Measurements from ENCODE around the gene LARGE2.

Gene LARGE2

DNA sequence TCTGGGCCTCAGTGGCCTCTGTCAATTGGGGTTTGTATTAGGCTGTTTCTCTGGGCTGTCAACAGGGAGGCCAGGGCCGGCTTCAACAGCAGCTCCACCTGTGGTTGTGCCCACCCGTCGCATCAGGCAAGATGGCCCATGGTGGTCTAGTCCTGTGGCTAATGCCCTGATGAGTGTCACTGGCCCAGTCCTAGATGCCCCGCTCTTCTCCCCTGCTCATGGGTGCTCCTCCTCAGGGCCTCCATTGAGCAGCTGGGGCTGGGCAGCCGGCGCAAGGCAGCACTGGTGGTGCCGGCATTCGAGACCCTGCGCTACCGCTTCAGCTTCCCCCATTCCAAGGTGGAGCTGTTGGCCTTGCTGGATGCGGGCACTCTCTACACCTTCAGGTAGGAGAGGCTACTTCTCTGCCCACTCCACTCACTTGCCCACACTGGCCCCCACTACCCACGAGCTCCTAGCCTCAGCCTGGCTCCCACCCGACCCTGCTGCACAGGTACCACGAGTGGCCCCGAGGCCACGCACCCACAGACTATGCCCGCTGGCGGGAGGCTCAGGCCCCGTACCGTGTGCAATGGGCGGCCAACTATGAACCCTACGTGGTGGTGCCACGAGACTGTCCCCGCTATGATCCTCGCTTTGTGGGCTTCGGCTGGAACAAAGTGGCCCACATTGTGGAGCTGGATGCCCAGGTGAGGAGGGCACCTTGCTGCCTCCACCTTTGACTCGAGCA lies 5.4 kb downstream of the LARGE2 start:
- Mint-ChIP-seq H3K4me1 (ENCODE audit: low read depth) (peaks cover 24% of the 10 kb centered on the region), H3K9me3 (no peaks in the 10 kb centered on the region), H3K36me3 (ENCODE audit: low read depth) (peaks cover 10% of the 10 kb centered on the region), H3K4me3 (no peak overlapping the region), H3K27ac (no peak overlapping the region), H3K27me3 (peaks cover 8% of the 10 kb centered on the region)

DNA sequence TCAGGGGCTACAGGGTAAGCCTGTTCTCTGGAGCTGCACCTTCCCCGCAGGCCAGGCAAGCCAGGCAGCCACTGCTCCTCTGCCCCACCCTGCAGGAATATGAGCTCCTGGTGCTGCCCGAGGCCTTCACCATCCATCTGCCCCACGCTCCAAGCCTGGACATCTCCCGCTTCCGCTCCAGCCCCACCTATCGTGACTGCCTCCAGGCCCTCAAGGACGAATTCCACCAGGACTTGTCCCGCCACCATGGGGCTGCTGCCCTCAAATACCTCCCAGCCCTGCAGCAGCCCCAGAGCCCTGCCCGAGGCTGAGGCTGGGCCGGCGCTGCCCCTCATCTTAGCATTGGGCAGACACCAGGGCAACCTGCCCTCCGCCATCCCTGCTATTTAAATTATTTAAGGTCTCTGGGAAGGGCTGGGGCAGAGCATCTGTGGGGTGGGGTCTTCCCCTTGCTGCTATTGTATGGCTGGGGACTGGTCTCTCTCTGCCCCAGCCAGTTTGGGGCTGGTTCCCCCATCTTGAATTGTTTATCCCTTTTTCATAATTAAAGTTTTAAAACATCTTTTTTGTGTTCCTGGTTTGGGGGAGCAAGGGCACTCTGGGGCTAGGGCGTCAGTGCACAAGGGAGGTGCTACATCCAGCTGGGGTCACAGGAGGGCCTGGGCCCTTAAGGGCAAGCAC lies 6.2 kb downstream of the LARGE2 start:
- peaks cover 5% of the 10 kb centered on the region for H3K27me3 Mint-ChIP-seq
- no peak overlapping the region for H3K27ac Mint-ChIP-seq
- H3K4me1 Mint-ChIP-seq (ENCODE audit: low read depth): peaks cover 21% of the 10 kb centered on the region
- H3K9me3 Mint-ChIP-seq: no peaks in the 10 kb centered on the region
- peaks cover 10% of the 10 kb centered on the region for H3K36me3 Mint-ChIP-seq (ENCODE audit: low read depth)
- no peak overlapping the region for H3K4me3 Mint-ChIP-seq

DNA sequence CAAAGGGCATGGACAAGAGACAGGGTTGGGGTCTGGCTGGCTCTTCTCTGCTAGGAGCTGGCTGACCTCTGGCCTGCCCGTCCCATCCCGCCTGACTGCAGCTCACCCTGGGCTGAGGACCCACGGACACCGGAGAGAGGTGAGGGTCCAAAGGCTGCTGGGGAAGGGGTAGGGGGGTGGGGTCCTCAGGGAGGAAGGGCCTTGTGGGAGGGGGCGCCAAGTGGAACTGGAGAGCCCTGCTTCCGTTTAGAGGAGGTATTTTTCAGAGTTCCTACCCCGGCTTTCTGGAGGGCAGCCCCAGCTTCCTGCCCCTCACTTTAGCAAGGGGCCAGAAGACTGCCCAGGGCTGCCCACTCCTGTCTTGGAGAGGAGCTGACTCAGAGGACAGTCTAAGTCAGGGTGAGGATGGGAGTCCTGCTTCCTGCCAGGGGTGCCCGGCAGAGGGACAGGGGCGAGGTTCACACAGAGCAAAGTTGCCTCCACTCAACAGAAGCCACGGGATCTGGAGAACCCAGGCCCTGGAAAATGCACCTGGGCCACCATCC lies 7.1 kb downstream of the LARGE2 start:
- H3K27me3 Mint-ChIP-seq: no peaks in the 10 kb centered on the region
- peaks cover 10% of the 10 kb centered on the region for H3K36me3 Mint-ChIP-seq (ENCODE audit: low read depth)
- peaks cover 15% of the 10 kb centered on the region for H3K4me1 Mint-ChIP-seq (ENCODE audit: low read depth)
- H3K4me3 Mint-ChIP-seq: peak overlapping the region; percentile 66
- peak overlapping the region; percentile 81 for H3K27ac Mint-ChIP-seq
- H3K9me3 Mint-ChIP-seq: no peaks in the 10 kb centered on the region

DNA sequence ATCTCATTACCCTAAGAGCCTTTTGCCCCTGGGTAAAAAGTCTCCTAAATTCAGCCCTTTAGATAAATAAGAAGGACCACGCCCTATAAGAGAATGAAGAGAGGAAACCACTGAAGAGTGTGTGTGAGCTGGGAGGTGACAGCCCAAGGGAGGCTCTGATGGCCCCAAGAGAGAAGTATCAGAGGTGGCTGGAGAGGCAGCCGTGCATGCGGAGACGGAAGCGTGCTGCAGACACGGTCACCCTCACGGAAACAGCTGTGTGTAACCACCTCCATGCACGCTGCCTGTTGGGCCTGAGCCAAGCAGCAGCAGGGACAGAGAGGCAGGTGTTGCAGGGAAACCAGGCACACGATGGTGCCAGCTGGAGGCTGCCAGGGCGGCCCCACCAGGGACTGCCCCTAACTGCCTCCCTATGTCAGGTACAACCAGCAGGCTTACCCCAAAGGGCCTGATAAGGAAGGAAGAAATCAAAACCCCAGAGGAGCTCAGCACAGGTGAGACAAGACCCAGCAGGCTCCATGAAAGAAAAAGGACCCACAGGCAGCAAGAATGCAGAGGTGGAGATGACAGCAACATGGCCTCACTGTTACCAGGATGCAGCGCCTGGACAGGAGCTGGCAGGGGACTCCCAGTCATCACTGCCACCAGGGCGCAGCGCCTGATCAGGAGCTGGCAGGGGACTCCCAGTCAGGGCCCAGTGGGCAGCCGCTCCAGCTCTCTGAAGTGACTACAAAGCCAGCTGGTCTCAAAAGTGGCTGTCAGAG lies 7.8 kb downstream of the LARGE2 start:
- Mint-ChIP-seq H3K27ac (peak overlapping the region; percentile 81), H3K36me3 (ENCODE audit: low read depth) (peaks cover 10% of the 10 kb centered on the region), H3K4me3 (peak overlapping the region; percentile 66), H3K27me3 (no peaks in the 10 kb centered on the region), H3K4me1 (ENCODE audit: low read depth) (peaks cover 15% of the 10 kb centered on the region), H3K9me3 (no peaks in the 10 kb centered on the region)

DNA sequence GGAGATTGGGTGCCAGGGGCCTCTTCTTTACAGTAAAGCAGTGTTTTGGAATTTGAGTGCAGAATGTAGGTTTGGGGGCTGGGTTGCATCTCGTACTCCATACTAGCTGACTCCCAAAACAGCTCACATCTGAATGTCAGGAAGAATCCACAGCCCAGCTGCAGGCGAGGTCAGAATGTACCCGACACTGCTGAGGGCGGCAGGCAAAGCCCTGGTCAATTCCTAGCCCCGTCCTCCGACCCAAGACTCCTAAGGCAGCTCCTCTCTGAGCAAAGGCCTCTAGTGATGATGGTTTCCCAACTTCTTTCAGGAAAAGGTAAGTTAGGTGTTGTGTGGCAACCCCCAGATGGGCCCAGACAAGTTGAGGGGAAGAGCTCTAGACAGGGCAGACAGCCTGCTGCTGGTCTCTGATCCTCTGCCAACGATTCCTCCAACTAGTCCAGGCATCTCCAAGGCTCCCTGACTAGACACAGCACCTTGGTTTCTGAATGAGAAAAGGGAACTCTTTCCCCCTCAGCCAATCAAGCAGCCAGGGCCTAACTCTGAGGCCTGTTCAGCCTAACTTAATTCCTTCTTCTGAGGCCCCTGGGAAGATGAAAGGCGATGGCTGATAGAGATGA lies 8.6 kb downstream of the LARGE2 start:
- H3K4me3 Mint-ChIP-seq: peak overlapping the region; percentile 31
- peaks cover 15% of the 10 kb centered on the region for H3K4me1 Mint-ChIP-seq (ENCODE audit: low read depth)
- no peaks in the 10 kb centered on the region for H3K27me3 Mint-ChIP-seq
- H3K9me3 Mint-ChIP-seq: no peaks in the 10 kb centered on the region
- peak overlapping the region; percentile 49 for H3K27ac Mint-ChIP-seq
- peaks cover 10% of the 10 kb centered on the region for H3K36me3 Mint-ChIP-seq (ENCODE audit: low read depth)

DNA sequence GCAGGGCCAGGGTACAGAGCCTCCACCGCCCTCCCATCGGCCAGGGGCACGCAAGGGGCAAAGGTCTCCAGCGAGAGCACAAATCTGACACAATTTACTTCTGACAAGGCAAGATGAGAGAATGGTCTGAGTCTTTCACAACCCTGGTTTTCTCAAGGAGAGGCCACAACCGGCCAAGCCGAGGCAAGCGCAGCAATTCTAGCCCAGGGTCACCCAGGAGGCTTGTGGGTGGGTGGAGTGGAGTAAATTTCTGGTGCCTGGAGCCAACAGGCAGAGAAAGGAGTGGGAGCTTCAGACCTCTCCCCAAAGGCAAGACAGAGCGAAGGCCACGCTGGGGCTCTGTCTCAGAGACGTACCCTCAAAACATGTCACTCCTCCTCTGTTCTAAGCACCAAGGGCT lies 9.3 kb downstream of the LARGE2 start:
- peak overlapping the region; percentile 49 for H3K27ac Mint-ChIP-seq
- H3K27me3 Mint-ChIP-seq: no peaks in the 10 kb centered on the region
- H3K9me3 Mint-ChIP-seq: no peaks in the 10 kb centered on the region
- peaks cover 18% of the 10 kb centered on the region for H3K4me1 Mint-ChIP-seq (ENCODE audit: low read depth)
- H3K4me3 Mint-ChIP-seq: peak overlapping the region; percentile 31
- peaks cover 10% of the 10 kb centered on the region for H3K36me3 Mint-ChIP-seq (ENCODE audit: low read depth)

DNA sequence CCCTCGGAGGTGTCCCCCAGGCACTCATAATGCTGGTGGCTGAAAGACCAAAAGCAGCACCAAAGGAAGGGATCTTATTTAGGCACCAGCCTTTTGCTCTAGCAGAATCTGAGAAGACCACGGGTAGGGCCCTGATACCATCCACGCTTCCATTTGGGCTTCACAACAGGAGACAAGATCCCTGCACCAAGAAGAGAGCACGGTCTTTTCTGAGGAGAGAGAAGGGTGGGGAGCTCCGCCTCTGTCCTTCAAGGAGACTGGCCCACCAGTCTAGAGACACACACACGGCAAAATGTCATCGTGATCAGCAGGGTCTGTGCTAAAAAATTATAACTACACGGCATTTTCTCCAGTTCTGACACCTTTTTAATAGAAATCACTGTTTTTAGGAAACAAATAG lies 9.8 kb downstream of the LARGE2 start:
- peak overlapping the region; percentile 63 for H3K4me3 Mint-ChIP-seq
- H3K27ac Mint-ChIP-seq: peak overlapping the region; percentile 2
- peaks cover 19% of the 10 kb centered on the region for H3K4me1 Mint-ChIP-seq (ENCODE audit: low read depth)
- H3K9me3 Mint-ChIP-seq: no peaks in the 10 kb centered on the region
- H3K27me3 Mint-ChIP-seq: no peaks in the 10 kb centered on the region
- H3K36me3 Mint-ChIP-seq (ENCODE audit: low read depth): peaks cover 10% of the 10 kb centered on the region

DNA sequence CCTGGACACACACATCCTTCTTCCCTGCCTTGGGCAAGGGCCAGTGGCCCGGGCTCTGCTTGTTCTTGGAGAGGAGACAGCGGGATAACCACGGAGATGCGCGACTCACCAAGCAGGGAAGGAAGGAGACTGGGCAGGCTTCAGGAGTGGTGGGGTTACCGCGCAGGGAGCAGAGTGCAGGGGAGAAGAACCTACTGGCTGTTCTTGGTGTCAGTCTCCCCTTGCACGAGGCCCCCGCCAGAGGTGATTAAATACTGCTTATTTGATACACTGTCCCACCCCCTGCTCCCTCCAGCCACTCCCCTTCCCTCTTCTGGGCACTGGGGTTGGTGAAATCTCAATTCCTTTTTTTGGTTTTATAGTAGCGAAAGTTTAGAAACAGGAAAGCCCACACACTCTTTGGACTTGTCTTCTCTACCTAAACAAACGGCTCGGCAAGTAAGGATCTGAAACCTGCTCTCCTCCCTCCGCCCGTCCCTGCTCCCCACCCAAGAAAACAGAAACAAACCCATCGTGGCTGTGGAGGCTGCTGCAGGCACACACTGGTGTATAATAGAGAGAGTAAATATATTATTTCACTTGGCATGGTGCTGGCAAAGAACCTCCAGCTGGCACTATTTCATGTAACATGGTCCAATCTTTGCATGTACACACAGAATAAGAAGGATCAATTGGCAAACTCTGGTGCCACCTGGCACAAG lies 10.8 kb downstream of the LARGE2 start:
- no peak overlapping the region for H3K27ac Mint-ChIP-seq
- peak overlapping the region; percentile 63 for H3K4me3 Mint-ChIP-seq
- peaks cover 16% of the 10 kb centered on the region for H3K36me3 Mint-ChIP-seq (ENCODE audit: low read depth)
- H3K4me1 Mint-ChIP-seq (ENCODE audit: low read depth): peaks cover 19% of the 10 kb centered on the region
- no peaks in the 10 kb centered on the region for H3K27me3 Mint-ChIP-seq
- no peaks in the 10 kb centered on the region for H3K9me3 Mint-ChIP-seq

DNA sequence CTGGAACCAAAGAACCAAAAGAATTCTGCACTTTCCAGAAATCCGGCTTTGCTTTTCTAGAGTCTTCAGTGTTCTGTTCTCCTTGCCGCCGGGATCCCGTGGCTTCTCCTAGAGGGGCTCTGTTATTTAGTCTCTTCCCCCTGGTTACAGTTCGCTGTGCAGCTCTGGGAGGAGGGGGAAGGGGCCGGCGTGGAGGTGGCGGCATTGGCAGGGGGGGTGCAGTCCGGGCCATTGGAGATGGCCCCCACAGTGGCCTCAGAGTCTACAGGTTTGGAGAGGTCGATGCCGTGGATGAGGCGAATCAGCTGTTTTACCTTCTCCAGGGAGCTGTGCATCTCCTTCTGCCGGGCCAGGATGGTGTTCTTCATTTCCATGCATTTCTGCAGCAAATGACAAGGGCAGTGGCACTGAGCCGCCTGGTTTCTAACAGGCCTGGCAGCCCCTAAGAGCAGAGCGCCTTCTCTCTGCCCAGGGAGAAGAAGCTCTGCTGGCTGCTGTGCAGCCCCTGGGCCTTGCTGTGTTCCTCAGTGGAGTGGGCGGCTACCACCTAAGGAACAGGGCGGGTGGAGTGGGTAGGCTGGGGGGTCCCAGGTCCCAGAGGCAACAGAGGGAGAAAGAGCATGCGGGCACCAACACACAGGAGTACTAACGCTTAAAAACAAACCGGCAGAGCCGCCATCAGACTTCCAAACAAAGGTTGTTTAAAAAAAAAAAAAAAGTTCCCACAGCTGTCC lies 11.6 kb downstream of the LARGE2 start:
- Mint-ChIP-seq H3K27me3 (no peaks in the 10 kb centered on the region), H3K27ac (no peak overlapping the region), H3K4me3 (no peak overlapping the region), H3K4me1 (ENCODE audit: low read depth) (peaks cover 19% of the 10 kb centered on the region), H3K9me3 (no peaks in the 10 kb centered on the region), H3K36me3 (ENCODE audit: low read depth) (peaks cover 16% of the 10 kb centered on the region)

DNA sequence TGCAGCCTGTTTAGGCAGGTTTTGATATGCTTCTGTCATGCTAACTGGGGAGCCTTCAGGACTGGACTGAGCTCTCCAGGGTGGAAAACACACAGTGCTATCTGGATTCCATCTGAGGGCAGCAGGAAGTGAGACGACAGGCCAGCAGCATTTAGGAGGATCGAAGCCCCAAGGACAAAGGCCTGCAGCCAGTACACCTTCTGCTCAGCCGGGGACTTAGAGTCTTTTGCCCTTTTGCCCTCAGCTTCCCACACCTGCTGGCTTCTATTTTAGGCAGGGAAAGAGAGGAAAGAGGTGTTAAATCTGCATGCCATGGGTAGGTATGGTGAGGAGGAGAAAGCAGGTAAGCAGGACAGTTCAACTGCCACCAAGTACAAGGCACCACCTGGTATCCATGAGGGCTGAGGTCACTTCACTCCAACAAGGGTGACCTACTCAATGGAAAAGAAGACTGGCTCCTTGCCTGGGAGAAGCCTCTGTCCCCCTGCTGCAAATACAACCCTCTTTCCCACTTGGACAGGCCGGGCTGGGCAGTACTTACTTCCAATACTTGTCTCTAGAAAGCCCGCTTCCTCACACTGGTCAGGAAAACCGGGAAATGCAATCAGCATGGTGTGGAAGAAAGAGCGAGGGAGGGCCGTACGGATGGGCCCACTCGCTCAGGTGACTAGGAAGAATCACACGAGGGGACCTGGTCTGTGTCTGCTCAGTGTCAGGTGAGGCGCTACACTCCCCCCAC lies 12.3 kb downstream of the LARGE2 start:
- no peak overlapping the region for H3K4me3 Mint-ChIP-seq
- no peaks in the 10 kb centered on the region for H3K9me3 Mint-ChIP-seq
- no peak overlapping the region for H3K27ac Mint-ChIP-seq
- H3K4me1 Mint-ChIP-seq (ENCODE audit: low read depth): peaks cover 17% of the 10 kb centered on the region
- peaks cover 16% of the 10 kb centered on the region for H3K36me3 Mint-ChIP-seq (ENCODE audit: low read depth)
- H3K27me3 Mint-ChIP-seq: no peaks in the 10 kb centered on the region

DNA sequence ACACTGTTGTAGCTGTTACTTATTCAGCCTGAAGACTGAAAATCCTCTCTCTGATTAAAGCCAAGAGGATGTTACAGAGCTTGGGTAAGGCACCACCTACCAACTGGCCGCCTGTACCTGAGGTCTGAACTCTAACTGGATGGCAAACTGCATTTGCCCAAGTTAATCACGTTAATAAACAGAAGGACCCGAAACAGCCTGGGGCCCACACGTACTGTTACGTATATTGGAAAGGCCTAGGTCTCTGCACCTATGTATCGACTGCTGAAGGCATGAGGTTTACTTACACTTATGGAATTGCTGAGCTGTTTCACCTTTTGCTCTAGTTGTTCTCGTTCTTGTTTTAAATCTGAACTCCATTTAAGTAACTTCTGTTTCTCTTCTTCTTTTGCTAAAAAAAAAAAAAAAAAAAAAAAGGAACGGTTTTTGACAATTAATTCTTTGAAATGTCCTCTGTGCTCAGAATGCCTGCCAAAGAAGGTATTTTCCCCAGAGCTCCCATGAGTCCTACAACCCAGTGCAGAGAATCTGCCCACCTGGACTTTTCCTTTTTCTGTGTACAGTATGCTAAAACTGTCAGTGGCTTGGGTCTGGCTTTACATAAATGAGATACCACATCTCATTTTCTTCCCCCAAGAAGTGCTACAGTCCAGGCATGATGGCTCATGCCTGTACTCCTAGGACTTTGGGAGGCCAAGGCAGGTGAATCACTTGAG lies 13.1 kb downstream of the LARGE2 start:
- Mint-ChIP-seq H3K4me1 (ENCODE audit: low read depth) (peaks cover 9% of the 10 kb centered on the region), H3K9me3 (no peaks in the 10 kb centered on the region), H3K36me3 (ENCODE audit: low read depth) (peaks cover 10% of the 10 kb centered on the region), H3K27me3 (no peaks in the 10 kb centered on the region), H3K27ac (no peak overlapping the region), H3K4me3 (no peak overlapping the region)

DNA sequence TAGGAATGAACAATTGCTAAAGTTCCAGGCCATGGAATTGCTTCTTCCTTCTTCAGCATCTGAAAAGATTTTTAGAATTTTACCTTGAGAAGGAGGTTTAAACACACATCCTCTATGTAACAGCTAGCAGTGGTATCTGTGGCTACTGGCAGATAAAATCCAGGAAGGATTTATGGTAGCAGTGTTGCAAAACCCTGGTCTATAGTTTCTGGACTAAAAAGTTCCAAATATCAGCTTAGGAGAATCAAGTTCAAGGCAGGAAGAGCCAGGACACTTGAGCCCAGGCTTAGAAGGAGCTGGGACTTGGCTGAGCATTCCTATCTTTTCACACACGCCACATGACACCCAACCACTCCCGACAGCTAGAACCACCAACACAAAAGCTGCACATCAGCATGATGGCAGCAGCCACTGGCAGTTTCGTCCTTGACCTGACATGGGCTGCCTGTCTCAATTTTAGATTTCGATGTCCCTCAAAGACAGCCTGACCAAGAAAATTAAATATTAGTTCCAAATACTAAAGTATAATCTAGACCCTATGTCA lies 14.1 kb downstream of the LARGE2 start:
- Mint-ChIP-seq H3K4me1 (ENCODE audit: low read depth) (peaks cover 8% of the 10 kb centered on the region), H3K27ac (no peak overlapping the region), H3K4me3 (no peak overlapping the region)

More for the DNA sequence above, 14.1 kb downstream of the LARGE2 start:
- Mint-ChIP-seq H3K27me3 (no peaks in the 10 kb centered on the region), H3K9me3 (no peaks in the 10 kb centered on the region), H3K36me3 (ENCODE audit: low read depth) (peaks cover 10% of the 10 kb centered on the region)

Measured in stimulated activated naive CD8-positive, alpha-beta T cell treated with anti-CD3 and anti-CD28 coated beads, Interleukin-15, Interleukin-2, amounts not matched to agents 100 ng/mL and 50 ng/mL, for 24 hours (primary cell).